ENCODE measurements around the gene SIRPD. TPM values are rescaled to one million over a fixed set of nuclear protein-coding genes. Genes with fewer than 3 reads are reported as not detected.

The SIRPD gene
- total and polyA plus RNA-seq, 3 donors from 2014 or later: 19.1 to 91.3 (median 46.7) TPM

GRCh38 chr20:1524004-1524403 is 33.5 kb downstream of the SIRPD start:
- no peak overlapping the region for H3K27ac ChIP-seq
- no peaks in the 10 kb centered on the region for H3K9me3 ChIP-seq
- H3K4me1 ChIP-seq: no peaks in the 10 kb centered on the region
- no peaks in the 10 kb centered on the region for H3K27me3 ChIP-seq
- WGBS, 2 donors: 51 to 70% methylated on average over 4 of the region's 4 CpGs
- H3K36me3 ChIP-seq (ENCODE audit: low read depth, missing control alignments): no peaks in the 10 kb centered on the region
- intact Hi-C loops (cut with DNase I; ENCODE audit: low total_unique reads): no loop called here
- no peak overlapping the region for H3K4me3 ChIP-seq
- DNase-seq: no peak
- no peak for TF ChIP-seq POLR2A (IDR thresholded peaks at IDR 0.05)
- TF ChIP-seq, protein P1, sequence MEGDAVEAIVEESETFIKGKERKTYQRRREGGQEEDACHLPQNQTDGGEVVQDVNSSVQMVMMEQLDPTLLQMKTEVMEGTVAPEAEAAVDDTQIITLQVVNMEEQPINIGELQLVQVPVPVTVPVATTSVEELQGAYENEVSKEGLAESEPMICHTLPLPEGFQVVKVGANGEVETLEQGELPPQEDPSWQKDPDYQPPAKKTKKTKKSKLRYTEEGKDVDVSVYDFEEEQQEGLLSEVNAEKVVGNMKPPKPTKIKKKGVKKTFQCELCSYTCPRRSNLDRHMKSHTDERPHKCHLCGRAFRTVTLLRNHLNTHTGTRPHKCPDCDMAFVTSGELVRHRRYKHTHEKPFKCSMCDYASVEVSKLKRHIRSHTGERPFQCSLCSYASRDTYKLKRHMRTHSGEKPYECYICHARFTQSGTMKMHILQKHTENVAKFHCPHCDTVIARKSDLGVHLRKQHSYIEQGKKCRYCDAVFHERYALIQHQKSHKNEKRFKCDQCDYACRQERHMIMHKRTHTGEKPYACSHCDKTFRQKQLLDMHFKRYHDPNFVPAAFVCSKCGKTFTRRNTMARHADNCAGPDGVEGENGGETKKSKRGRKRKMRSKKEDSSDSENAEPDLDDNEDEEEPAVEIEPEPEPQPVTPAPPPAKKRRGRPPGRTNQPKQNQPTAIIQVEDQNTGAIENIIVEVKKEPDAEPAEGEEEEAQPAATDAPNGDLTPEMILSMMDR (IDR thresholded peaks at IDR 0.05): no peak

DNA sequence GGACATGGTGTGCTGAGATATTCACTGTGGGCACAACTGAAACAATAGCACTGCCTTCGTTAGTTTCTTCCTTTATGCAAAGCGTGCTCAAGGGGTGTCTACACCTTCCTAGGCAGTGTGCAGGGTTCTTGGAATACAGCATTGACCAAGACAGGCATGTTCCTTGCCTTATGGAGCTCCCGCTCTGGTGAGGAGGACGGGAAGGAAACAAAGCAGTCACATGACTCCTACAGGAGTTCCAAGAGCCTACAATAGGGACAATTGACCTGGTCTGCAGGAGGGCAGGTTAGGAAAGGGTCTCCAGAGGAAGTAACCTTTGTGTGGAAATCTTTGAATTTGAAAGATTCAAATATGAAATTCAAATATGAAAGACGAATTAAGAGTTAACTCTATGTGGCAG is 40.5 kb downstream of the SIRPD start:
- Histone ChIP-seq H3K4me1 (no peaks in the 10 kb centered on the region), H3K36me3 (ENCODE audit: low read depth, missing control alignments) (no peaks in the 10 kb centered on the region), H3K27me3 (no peaks in the 10 kb centered on the region), H3K9me3 (no peaks in the 10 kb centered on the region), H3K4me3 (no peak overlapping the region), H3K27ac (no peak overlapping the region)
- no peak for DNase-seq
- intact Hi-C loops (cut with DNase I; ENCODE audit: low total_unique reads): no loop called here
- no peak for TF ChIP-seq POLR2A (IDR thresholded peaks at IDR 0.05)
- TF ChIP-seq, protein P1 (IDR thresholded peaks at IDR 0.05): no peak
- WGBS, 2 donors: 63 to 79% methylated on average over 5 of the region's 5 CpGs

- no peak for TF ChIP-seq POLR2A (IDR thresholded peaks at IDR 0.05)
- TF ChIP-seq, protein P1 (IDR thresholded peaks at IDR 0.05): no peak
- DNase-seq: no peak
- Histone ChIP-seq H3K27ac (no peak overlapping the region), H3K4me3 (no peak overlapping the region), H3K36me3 (ENCODE audit: low read depth, missing control alignments) (no peaks in the 10 kb centered on the region), H3K4me1 (no peaks in the 10 kb centered on the region), H3K27me3 (no peaks in the 10 kb centered on the region), H3K9me3 (no peaks in the 10 kb centered on the region)
- 57 to 76% methylated on average over 1 of the region's 1 CpG for WGBS, 2 donors
- intact Hi-C loops (cut with DNase I; ENCODE audit: low total_unique reads): no loop called here
These were observed 43.7 kb downstream of the SIRPD start for GRCh38 chr20:1513801-1514200.

GRCh38 chr20:1509237-1509636 is 48.3 kb downstream of the SIRPD start:
- intact Hi-C loops (cut with DNase I; ENCODE audit: low total_unique reads): no loop called here
- Histone ChIP-seq H3K4me1 (no peaks in the 10 kb centered on the region), H3K36me3 (ENCODE audit: low read depth, missing control alignments) (no peaks in the 10 kb centered on the region), H3K27ac (no peak overlapping the region), H3K27me3 (no peaks in the 10 kb centered on the region), H3K4me3 (no peak overlapping the region), H3K9me3 (no peaks in the 10 kb centered on the region)
- TF ChIP-seq POLR2A (IDR thresholded peaks at IDR 0.05): no peak
- TF ChIP-seq, protein P1 (IDR thresholded peaks at IDR 0.05): no peak
- WGBS, 2 donors: 50 to 73% methylated on average over 8 to 9 of the region's 9 CpGs
- no peak for DNase-seq

DNA sequence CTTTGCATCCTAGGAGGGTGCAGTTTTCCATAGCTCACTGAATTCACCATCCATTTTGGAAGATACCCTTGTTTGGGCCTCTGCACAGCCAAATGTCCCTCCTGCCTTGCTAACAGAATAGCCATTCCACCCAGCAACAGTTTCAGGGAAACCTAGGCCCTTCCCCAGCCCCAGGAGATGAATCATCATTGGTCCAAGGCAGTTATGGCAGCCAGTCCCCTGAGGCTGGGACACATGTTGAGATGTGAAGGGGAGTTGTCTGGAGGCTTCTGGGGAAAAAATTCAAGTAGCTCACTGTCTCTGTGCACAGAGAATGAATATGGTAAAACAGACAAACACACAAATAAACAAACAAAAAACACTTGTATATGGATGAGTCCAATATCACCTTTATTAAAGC is 48.9 kb downstream of the SIRPD start:
- H3K4me1 ChIP-seq: no peaks in the 10 kb centered on the region
- TF ChIP-seq, protein P1 (IDR thresholded peaks at IDR 0.05): no peak
- TF ChIP-seq POLR2A (IDR thresholded peaks at IDR 0.05): no peak
- H3K27me3 ChIP-seq: no peaks in the 10 kb centered on the region
- intact Hi-C loops (cut with DNase I; ENCODE audit: low total_unique reads): no loop called here
- no peak overlapping the region for H3K4me3 ChIP-seq
- H3K27ac ChIP-seq: no peak overlapping the region
- no peaks in the 10 kb centered on the region for H3K9me3 ChIP-seq
- H3K36me3 ChIP-seq (ENCODE audit: low read depth, missing control alignments): no peaks in the 10 kb centered on the region
- no peak for DNase-seq
